Measurements from ENCODE around the gene HSPB2. TPM values are rescaled to one million over a fixed set of nuclear protein-coding genes. Genes with fewer than 3 reads are reported as not detected.

The HSPB2 gene
- total and polyA plus RNA-seq, 10 of the 15 experiments (the other 5 are each of a cell fraction or from before 2014, with no cell fraction given) = not detected

DNA sequence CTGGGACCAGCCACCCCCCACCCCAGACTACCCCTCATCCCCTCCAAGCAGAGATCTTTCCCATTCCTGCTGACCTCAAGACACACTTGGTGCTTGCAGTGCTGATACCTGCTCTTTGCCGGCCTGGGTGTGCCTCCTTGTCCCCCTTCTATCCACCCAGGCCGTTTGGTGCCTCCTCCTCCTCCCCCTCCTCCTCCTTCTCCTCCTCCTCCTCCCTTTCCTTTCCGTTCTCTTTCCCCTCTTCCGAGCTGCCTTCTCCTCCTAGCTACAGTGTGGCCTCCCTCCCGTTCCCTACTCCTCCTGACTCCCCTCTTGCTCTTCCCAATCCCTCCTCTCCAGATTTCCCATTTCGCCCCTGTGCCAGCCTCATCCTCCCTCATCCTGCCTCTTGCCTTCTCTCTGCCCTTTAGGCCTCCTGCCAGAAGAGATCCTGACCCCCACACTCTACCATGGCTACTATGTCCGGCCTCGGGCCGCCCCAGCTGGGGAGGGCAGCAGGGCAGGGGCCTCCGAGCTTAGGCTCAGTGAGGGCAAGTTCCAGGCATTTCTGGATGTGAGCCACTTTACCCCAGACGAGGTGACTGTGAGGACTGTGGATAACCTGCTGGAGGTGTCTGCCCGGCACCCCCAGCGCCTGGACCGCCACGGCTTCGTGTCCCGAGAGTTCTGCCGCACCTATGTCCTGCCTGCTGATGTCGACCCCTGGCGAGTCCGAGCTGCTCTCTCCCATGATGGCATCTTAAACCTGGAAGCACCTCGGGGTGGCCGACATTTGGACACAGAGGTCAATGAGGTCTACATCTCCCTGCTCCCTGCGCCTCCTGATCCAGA is 712 bp downstream of the HSPB2 start:
- FAIRE-seq (no peak), DNase-seq (ENCODE audit: low read depth, low spot score) (no peak), ATAC-seq (no peak)
- intact Hi-C loops (cut with micrococcal nuclease; ENCODE audit: unreplicated experiment) = no loop called here
- Histone ChIP-seq H2AFZ (ENCODE audit: control insufficient read depth, low read depth, low read length) (no peak overlapping the region), H3K4me3 (no peak overlapping the region), H3K27me3 (replicated peaks in 1 of 2; ENCODE audit: control insufficient read depth in 2 of 2, insufficient read depth in 2 of 2, low read length in 1 of 2) (no peaks in the 10 kb centered on the region; a peak in 2 of 4 replicates), H3K27ac (ENCODE audit: control insufficient read depth, insufficient read depth) (no peak overlapping the region), H3K9me3 (replicated peaks; ENCODE audit: control insufficient read depth, insufficient read depth, low read length) (no peaks in the 10 kb centered on the region), H3K36me3 (ENCODE audit: control insufficient read depth in 2 of 2, insufficient read depth in 2 of 2, low read length in 1 of 2) (no peaks in the 10 kb centered on the region), H3K4me2 (ENCODE audit: control insufficient read depth, insufficient read depth) (no peak overlapping the region), H3K79me2 (ENCODE audit: control insufficient read depth, insufficient read depth, low read length) (no peaks in the 10 kb centered on the region), H4K20me1 (ENCODE audit: control insufficient read depth, insufficient read depth) (no peaks in the 10 kb centered on the region), H3K4me1 (ENCODE audit: control insufficient read depth, insufficient read depth, low read length) (no peaks in the 10 kb centered on the region), H3K9ac (ENCODE audit: control insufficient read depth, insufficient read depth, low read length) (no peak overlapping the region)
- BruUV-seq (replicated peaks) = no TSS peak
- ChIA-PET SMC1A (ENCODE audit: uncharacterized antibody, unreplicated experiment) (interaction anchor here (1.5 kb wide), 1 partner anchor 19 kb away, joined by 3 read pairs; no protein-coding TSS in a partner anchor), CTCF (interaction anchor here (0.6 kb wide), 2 partner anchors 17 to 28 kb away, joined by 3 read pairs; no protein-coding TSS in a partner anchor), RAD21 (ENCODE audit: unreplicated experiment) (no interaction called here), POLR2A (interaction anchor here (0.6 kb wide), 1 partner anchor 16 kb away, joined by 3 read pairs; no protein-coding TSS in a partner anchor)
- TF ChIP-seq BMI1 (IDR thresholded peaks at IDR 0.05; ENCODE audit: borderline replicate concordance) (no peak), NRF1 (conservative IDR thresholded peaks at IDR 0.05; ENCODE audit: low read depth, low read length) (no peak)
- WGBS (ENCODE audit: insufficient coverage, insufficient replicate concordance, low lambda C conversion rate, missing lambda C conversion rate) = 37% methylated on average over 24 of the region's 24 CpGs
- in situ Hi-C loops (cut with MboI) = no loop called here

DNA sequence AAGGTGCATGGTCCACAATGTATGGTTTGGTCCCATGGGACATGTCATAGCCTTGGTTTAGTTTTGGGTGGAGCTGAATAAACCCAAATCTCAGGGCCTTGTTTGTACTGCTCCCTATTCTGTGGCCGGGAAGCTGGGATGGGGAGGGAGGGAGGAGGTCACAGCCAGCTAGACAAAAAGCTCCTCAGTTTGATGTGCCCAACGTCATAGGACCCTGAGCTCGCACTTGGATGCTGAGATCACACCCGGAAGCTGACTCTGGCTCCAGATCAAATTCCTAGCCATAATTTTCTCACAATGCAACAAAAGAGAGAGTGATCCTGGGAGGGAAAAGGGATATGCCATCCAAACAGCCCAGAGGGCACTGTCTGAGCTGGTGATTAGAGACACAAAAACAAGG is 1.5 kb downstream of the HSPB2 start:
- in situ Hi-C loops (cut with MboI) (no loop called here), intact Hi-C loops (cut with micrococcal nuclease; ENCODE audit: unreplicated experiment) (no loop called here)
- Histone ChIP-seq H3K4me1 (ENCODE audit: control insufficient read depth, insufficient read depth, low read length) (no peaks in the 10 kb centered on the region), H2AFZ (ENCODE audit: control insufficient read depth, low read depth, low read length) (no peak overlapping the region), H3K27me3 (replicated peaks in 1 of 2; ENCODE audit: control insufficient read depth in 2 of 2, insufficient read depth in 2 of 2, low read length in 1 of 2) (no peaks in the 10 kb centered on the region; a peak in 2 of 4 replicates), H3K27ac (ENCODE audit: control insufficient read depth, insufficient read depth) (no peak overlapping the region), H3K4me3 (no peak overlapping the region), H4K20me1 (ENCODE audit: control insufficient read depth, insufficient read depth) (no peaks in the 10 kb centered on the region), H3K4me2 (ENCODE audit: control insufficient read depth, insufficient read depth) (no peak overlapping the region), H3K79me2 (ENCODE audit: control insufficient read depth, insufficient read depth, low read length) (no peaks in the 10 kb centered on the region), H3K9me3 (replicated peaks; ENCODE audit: control insufficient read depth, insufficient read depth, low read length) (no peaks in the 10 kb centered on the region), H3K36me3 (ENCODE audit: control insufficient read depth in 2 of 2, insufficient read depth in 2 of 2, low read length in 1 of 2) (no peaks in the 10 kb centered on the region), H3K9ac (ENCODE audit: control insufficient read depth, insufficient read depth, low read length) (no peak overlapping the region)
- DNase-seq (ENCODE audit: low read depth, low spot score) = no peak
- no TSS peak for BruUV-seq (replicated peaks)
- POLR2A ChIA-PET = no interaction called here
- ATAC-seq = no peak
- 25% methylated on average over 4 of the region's 4 CpGs for WGBS (ENCODE audit: insufficient coverage, insufficient replicate concordance, low lambda C conversion rate, missing lambda C conversion rate)
- RAD21 ChIA-PET (ENCODE audit: unreplicated experiment) = no interaction called here
- no peak for TF ChIP-seq IKZF1 (conservative IDR thresholded peaks at IDR 0.05)
- TF ChIP-seq RAD51 (IDR thresholded peaks at IDR 0.05) = no peak
- TF ChIP-seq SMAD1 (IDR thresholded peaks at IDR 0.05; ENCODE audit: low read depth, partially characterized antibody) = no peak
- FAIRE-seq = no peak
- SMC1A ChIA-PET (ENCODE audit: uncharacterized antibody, unreplicated experiment) = interaction anchor here (1.5 kb wide), 1 partner anchor 18 kb away, joined by 3 read pairs; no protein-coding TSS in a partner anchor
- CTCF ChIA-PET = interaction anchor here (0.6 to 1.6 kb wide), 3 partner anchors 18 to 68 kb away, joined by 3 to 7 read pairs (median 3); no protein-coding TSS in a partner anchor
